Measurements from ENCODE around the gene POFUT2. TPM values are rescaled to one million over a fixed set of nuclear protein-coding genes. Genes with fewer than 3 reads are reported as not detected.
A peak's percentile ranks its signal among the peaks of the same experiment; 100 is the strongest.

The POFUT2 gene
- total and polyA plus RNA-seq, 3 donors from 2014 or later: 49.9 to 63.3 (median 55.9) TPM

DNA sequence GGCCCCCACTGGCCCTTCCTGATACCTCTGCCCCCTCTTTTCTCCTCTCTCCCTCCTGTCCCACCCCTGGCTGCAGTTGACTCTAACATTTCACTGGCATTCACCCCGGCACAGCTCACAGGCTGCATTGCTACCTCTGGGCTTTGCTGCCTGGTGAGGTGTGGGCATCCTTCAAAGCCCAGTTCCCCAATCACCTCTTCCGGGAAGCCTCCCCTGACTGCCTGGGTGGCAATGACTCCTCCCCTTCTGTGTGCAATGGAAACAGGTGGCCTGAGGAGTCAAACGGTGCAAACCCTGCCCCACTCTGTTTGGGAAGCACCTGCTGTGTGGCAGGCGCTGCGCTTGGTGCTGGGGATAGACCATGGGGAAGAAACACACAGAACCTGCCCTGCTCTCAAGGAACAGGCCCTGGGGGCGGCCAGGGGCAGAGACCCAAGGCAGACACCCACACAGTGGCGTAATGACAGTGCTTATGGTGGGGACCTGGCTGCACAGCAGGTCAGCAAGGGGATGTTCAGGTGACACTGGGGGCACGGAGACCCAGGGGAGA lies 39.3 kb upstream of the POFUT2 start:
- H3K4me1 ChIP-seq: peaks cover 42% of the 10 kb centered on the region
- H3K36me3 ChIP-seq (ENCODE audit: low read depth, missing control alignments): no peaks in the 10 kb centered on the region
- TF ChIP-seq POLR2A (IDR thresholded peaks at IDR 0.05): no peak
- TF ChIP-seq, protein P1, sequence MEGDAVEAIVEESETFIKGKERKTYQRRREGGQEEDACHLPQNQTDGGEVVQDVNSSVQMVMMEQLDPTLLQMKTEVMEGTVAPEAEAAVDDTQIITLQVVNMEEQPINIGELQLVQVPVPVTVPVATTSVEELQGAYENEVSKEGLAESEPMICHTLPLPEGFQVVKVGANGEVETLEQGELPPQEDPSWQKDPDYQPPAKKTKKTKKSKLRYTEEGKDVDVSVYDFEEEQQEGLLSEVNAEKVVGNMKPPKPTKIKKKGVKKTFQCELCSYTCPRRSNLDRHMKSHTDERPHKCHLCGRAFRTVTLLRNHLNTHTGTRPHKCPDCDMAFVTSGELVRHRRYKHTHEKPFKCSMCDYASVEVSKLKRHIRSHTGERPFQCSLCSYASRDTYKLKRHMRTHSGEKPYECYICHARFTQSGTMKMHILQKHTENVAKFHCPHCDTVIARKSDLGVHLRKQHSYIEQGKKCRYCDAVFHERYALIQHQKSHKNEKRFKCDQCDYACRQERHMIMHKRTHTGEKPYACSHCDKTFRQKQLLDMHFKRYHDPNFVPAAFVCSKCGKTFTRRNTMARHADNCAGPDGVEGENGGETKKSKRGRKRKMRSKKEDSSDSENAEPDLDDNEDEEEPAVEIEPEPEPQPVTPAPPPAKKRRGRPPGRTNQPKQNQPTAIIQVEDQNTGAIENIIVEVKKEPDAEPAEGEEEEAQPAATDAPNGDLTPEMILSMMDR (IDR thresholded peaks at IDR 0.05): no peak
- DNase-seq: no peak
- intact Hi-C loops (cut with DNase I; ENCODE audit: low total_unique reads): no loop called here
- no peaks in the 10 kb centered on the region for H3K27me3 ChIP-seq
- no peak overlapping the region for H3K27ac ChIP-seq
- no peak overlapping the region for H3K4me3 ChIP-seq
- 78 to 82% methylated on average over 5 to 8 of the region's 8 CpGs for WGBS, 2 donors
- no peaks in the 10 kb centered on the region for H3K9me3 ChIP-seq

DNA sequence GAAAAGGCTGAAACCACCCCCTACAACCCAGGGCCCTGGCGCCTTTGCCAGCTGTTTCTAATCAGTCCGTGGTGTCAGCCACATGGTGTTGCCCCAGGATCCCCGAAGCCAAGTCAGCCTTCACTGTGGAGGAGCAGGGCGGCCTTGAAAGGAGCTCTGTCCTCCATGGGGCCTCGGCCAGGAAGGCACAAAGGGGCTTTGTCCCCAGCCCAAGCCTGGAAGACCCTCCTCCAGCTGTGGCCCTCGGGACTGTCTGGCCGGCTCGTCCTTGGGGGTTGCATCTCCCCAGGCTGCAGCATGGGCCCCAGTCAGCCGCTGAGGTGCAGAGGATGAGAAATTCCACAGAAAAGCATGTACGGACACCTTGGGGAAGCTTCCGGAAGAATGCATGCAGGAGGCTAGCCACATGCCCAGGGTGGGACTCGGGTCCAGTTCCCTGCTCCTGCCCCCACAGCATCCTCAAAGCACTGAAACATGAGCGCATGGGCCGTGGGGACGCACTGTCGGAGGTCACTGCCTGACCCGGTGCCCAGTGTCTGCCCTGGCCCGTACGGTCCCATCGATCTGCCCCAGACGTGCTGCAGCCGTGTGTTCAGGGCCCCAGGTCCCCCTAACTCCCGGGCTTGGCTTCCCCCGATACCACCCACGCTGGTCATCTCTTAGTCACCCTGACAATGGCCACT lies 38.6 kb upstream of the POFUT2 start:
- no peak overlapping the region for H3K4me3 ChIP-seq
- H3K9me3 ChIP-seq: no peaks in the 10 kb centered on the region
- peak; percentile 84 for DNase-seq
- no peaks in the 10 kb centered on the region for H3K27me3 ChIP-seq
- intact Hi-C loops (cut with DNase I; ENCODE audit: low total_unique reads): no loop called here
- no peaks in the 10 kb centered on the region for H3K36me3 ChIP-seq (ENCODE audit: low read depth, missing control alignments)
- no peak for TF ChIP-seq POLR2A (IDR thresholded peaks at IDR 0.05)
- TF ChIP-seq, protein P1 (IDR thresholded peaks at IDR 0.05): no peak
- WGBS, 2 donors: 64 to 93% methylated on average over 20 to 25 of the region's 25 CpGs
- peaks cover 42% of the 10 kb centered on the region for H3K4me1 ChIP-seq
- peak overlapping the region in 1 of 2 donors; percentile 50 for H3K27ac ChIP-seq

DNA sequence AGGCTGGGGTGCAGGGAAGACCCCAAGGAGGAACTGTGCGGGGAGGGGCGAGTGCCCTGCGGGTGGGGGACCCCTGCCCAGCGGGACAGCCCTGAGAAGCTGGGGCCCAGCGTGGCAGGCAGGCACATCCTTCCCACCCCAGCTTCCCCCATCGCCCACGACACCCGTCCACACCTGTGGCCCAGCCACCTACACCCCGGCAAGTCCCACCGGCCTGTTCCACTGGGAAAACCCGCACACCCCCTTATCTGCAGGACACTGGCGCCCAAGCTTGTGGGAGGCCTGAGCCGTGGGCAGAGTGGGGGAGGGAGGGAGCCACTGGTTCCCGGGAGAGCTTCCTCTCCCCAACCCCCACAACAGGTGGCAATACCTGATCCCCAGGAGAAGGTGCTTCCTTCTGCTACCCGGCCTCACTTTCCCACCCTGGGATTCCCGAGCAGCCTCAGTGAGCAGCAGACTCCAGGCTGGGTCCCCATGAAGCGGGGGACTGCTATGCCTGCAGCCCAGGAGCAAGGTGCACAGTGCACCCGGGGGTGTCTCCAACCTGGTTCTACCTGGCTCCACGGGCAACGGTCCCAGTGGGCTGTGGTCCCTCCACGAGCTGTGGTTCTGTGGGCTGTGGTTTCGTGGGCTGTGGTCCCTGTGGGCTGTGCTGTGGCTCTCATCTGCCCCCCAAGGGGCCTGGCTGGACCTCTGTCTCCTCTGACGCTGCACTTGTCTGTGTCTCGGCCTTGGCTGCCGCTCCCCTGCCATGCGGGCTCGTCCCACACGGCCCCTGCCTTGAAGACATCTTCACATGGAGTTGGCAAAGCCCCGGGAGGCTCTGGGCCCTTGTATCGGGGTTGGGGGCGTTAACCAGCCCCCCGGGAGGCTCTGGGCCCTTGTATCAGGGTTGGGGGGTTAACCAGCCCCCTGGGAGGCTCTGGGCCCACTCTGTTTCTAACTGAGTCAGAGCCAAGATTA lies 37.8 kb upstream of the POFUT2 start:
- DNase-seq: peak; percentile 70
- TF ChIP-seq, protein P1 (IDR thresholded peaks at IDR 0.05): no peak
- no peak for TF ChIP-seq POLR2A (IDR thresholded peaks at IDR 0.05)
- H3K9me3 ChIP-seq: no peaks in the 10 kb centered on the region
- intact Hi-C loops (cut with DNase I; ENCODE audit: low total_unique reads): no loop called here
- H3K27ac ChIP-seq: peak overlapping the region in 1 of 2 donors; percentile 50
- no peaks in the 10 kb centered on the region for H3K36me3 ChIP-seq (ENCODE audit: low read depth, missing control alignments)
- peaks cover 42% of the 10 kb centered on the region for H3K4me1 ChIP-seq
- H3K27me3 ChIP-seq: no peaks in the 10 kb centered on the region
- H3K4me3 ChIP-seq: no peak overlapping the region
- 75% methylated on average over 27 of the region's 32 CpGs; no CpG with 5 or more reads in 1 of the 2 donors for WGBS, 2 donors

DNA sequence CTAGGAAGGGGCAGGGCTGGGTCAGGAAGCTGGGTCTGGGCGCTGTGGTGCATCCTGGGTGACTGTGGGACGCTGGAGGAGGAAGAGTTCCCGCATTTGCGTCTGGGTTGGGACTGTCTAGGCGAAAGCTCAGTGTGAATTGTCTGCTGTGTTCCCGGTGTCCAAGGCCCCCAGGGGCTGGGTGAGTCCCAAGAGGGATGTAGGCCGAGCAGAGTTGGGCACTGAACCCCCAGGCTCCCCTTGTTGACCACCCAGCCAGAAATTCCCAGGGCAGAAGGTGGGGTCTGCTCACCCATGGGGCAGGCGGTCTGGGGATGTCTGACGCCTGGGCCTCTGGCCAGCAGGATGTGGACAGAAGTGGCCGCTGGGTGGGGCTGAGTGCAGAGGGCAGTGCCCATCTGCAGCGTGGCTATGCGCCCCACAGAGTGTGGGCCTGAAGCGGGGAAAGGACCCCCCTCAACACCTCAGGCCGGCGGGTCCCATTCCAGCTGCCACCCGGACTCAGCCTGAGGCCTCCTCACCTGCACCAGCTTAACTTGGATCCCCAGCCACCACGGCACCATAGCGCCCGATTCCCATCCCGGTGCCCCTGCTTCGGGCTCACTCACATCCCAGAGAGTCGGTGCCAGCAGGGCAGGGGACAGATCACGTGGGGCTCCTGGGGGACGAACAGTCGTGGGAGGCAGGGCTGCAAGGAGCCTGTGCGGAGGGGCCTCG lies 37.0 kb upstream of the POFUT2 start:
- H3K27me3 ChIP-seq: no peaks in the 10 kb centered on the region
- WGBS, 2 donors: 65 to 69% methylated on average over 11 to 27 of the region's 27 CpGs
- no peaks in the 10 kb centered on the region for H3K9me3 ChIP-seq
- peaks cover 39% of the 10 kb centered on the region for H3K4me1 ChIP-seq
- intact Hi-C loops (cut with DNase I; ENCODE audit: low total_unique reads): no loop called here
- TF ChIP-seq, protein P1 (IDR thresholded peaks at IDR 0.05): peak in 1 of 3 experiments; percentile 13
- TF ChIP-seq POLR2A (IDR thresholded peaks at IDR 0.05): no peak
- no peak overlapping the region for H3K4me3 ChIP-seq
- no peaks in the 10 kb centered on the region for H3K36me3 ChIP-seq (ENCODE audit: low read depth, missing control alignments)
- peak; percentile 68 for DNase-seq
- no peak overlapping the region for H3K27ac ChIP-seq
